Stomach (tissue), 9 donors: ENCODE measurements around the gene GIMAP1. TPM values are rescaled to one million over a fixed set of nuclear protein-coding genes. Genes with fewer than 3 reads are reported as not detected.
A peak's percentile ranks its signal among the peaks of the same experiment; 100 is the strongest.

Source experiments
- DNase-seq, 2 donors: peaks; one replicate each; pipeline versions ENCODE4 v3.0.0 to v3.0.0-alpha.2; 2013 to 2019
- H3K27ac ChIP-seq, 5 donors: fragments of 200-600 bp in 4 of 5; sonication (generic) in 4 of 5; one replicate each; pipeline ENCODE4 v1.5.1; 2013 to 2019; ENCODE audit warnings: mild to moderate bottlenecking in 1 of 5, moderate library complexity in 1 of 5
- H3K27me3 ChIP-seq, 3 donors: fragments of 200-600 bp; sonication (generic); one replicate each; pipeline ENCODE4 v1.5.1; 2017 to 2019; ENCODE audit warnings: mixed run types in 1 of 3
- H3K36me3 ChIP-seq, 4 donors: fragments of 200-600 bp; sonication (generic); 1 replicate in 3 of 4; 2 replicates in 1 of 4; pipeline ENCODE4 v1.5.1; 2016 to 2019
- H3K4me1 ChIP-seq, 4 donors: fragments of 200-600 bp; sonication (generic); one replicate each; pipeline ENCODE4 v1.5.1; 2016 to 2019
- H3K4me3 ChIP-seq, 4 donors: fragments of 200-600 bp; sonication (generic) in 3 of 4; one replicate each; pipeline ENCODE4 v1.5.1; 2016 to 2019; ENCODE audit warnings: mild to moderate bottlenecking in 1 of 4
- H3K9me3 ChIP-seq, 4 donors: fragments of 200-600 bp; sonication (generic); one replicate each; pipeline ENCODE4 v1.5.1; 2016 to 2019
- CTCF ChIP-seq, 7 experiments: fragments of 450-650 bp in 4 of 7; fragments of 200-600 bp in 3 of 7; sonication (generic) in 3 of 7; IDR thresholded peaks; one replicate each; pipeline ENCODE4 v1.5.1; 2016 to 2019; ENCODE audit warnings: antibody characterized with exemption in 7 of 7, control low read depth in 2 of 7, mild to moderate bottlenecking in 1 of 7
- EP300 ChIP-seq: sonication (generic); formaldehyde crosslinking; IDR thresholded peaks from one replicate; pipeline ENCODE4 v1.6.1; 2017; ENCODE audit warnings: antibody characterized with exemption
- POLR2A ChIP-seq, 4 donors: fragments of 450-650 bp; IDR thresholded peaks; one replicate each; pipeline ENCODE4 v1.6.1; 2016; ENCODE audit warnings: antibody characterized with exemption in 4 of 4, control low read depth in 2 of 4, mild to moderate bottlenecking in 1 of 4, moderate library complexity in 1 of 4
- POLR2AphosphoS5 ChIP-seq, 3 donors: sonication (generic); formaldehyde crosslinking; IDR thresholded peaks; one replicate each; pipeline ENCODE4 v1.6.1; 2016; ENCODE audit warnings: antibody characterized with exemption in 3 of 3
- WGBS, 5 donors: extraction: QIAGEN DNeasy Blood & Tissue Kit in 3 of 5; methylation state at CpG; one replicate each; pipeline versions ENCODE4 v1.1.5 to v1.1.7; 2013 to 2018; 5-methylcytosine and 5-hydroxymethylcytosine counted together
- intact Hi-C: fragments of 100-400 bp; cut with DNase I; formaldehyde crosslinking; loops from one replicate; pipeline ENCODE4 v1.15.1; 2023; ENCODE audit warnings: low total_unique reads
- polyA plus RNA-seq, 3 donors: library from polyadenylated mRNA; stranded (reverse); fragments of 200-250 nt; gene quantifications; one replicate each; pipeline ENCODE4 v1.2.3, GENCODE V29; 2013
- total RNA-seq, 5 donors: library from RNA; depleted of rRNA; stranded (reverse); fragments of >200 nt; gene quantifications; one replicate each; pipeline versions ENCODE4 v1.1.0 to v1.2.3, GENCODE V29; 2014 to 2016
- donor health status: healthy with polysubstance abuse.
- donor health status: Bipolar disorder and iron deficiency.
- donor health status: healthy.

GIMAP1 gene
- total and polyA plus RNA-seq, 8 donors, result 0.45 to 5.8 (median 2.7) TPM; not detected in 1

GRCh38 chr7:150703209-150703608 is 13.2 kb upstream of the GIMAP1 start:
- H3K36me3 ChIP-seq, result no peaks in the 10 kb centered on the region
- no peak for TF ChIP-seq CTCF (IDR thresholded peaks at IDR 0.05)
- no peak for TF ChIP-seq EP300
- no peak for TF ChIP-seq POLR2AphosphoS5 (IDR thresholded peaks at IDR 0.05)
- no peak for TF ChIP-seq POLR2A (IDR thresholded peaks at IDR 0.05)
- intact Hi-C loops, result no loop called here
- peaks cover 6 to 91% (median 59%) of the 10 kb centered on the region in 4 donors for H3K9me3 ChIP-seq
- H3K4me3 ChIP-seq, result no peak overlapping the region
- no peaks in the 10 kb centered on the region for H3K27me3 ChIP-seq
- 69 to 92% (median 89%) methylated on average over 1 of the region's 1 CpG for WGBS, 5 donors
- no peak overlapping the region for H3K27ac ChIP-seq
- no peak for DNase-seq
- H3K4me1 ChIP-seq, result no peaks in the 10 kb centered on the region

- TF ChIP-seq POLR2AphosphoS5 (IDR thresholded peaks at IDR 0.05) (no peak), EP300 (no peak), POLR2A (IDR thresholded peaks at IDR 0.05) (no peak), CTCF (IDR thresholded peaks at IDR 0.05) (no peak)
- H3K27me3 ChIP-seq, result no peaks in the 10 kb centered on the region
- H3K36me3 ChIP-seq, result peaks cover 0 to 9% (median 5%) of the 10 kb centered on the region in 4 donors
- H3K4me3 ChIP-seq, result no peak overlapping the region
- WGBS, 5 donors, result 71 to 75% (median 74%) methylated on average over 4 of the region's 4 CpGs
- no peak for DNase-seq
- H3K9me3 ChIP-seq, result peaks cover 0 to 28% (median 11%) of the 10 kb centered on the region in 4 donors
- intact Hi-C loops, result no loop called here
- H3K27ac ChIP-seq, result peak overlapping the region in 4 of 5 donors; percentile 64 to 76 (median 67)
- H3K4me1 ChIP-seq, result peaks cover 0 to 6% (median 2%) of the 10 kb centered on the region in 4 donors
Measured at GRCh38 chr7:150715293-150715692, 1.1 kb upstream of the GIMAP1 start.

- peak overlapping the region in 1 of 4 donors; percentile 44 for H3K4me3 ChIP-seq
- DNase-seq, result no peak
- intact Hi-C loops, result no loop called here
- peaks cover 0 to 6% (median 2%) of the 10 kb centered on the region in 4 donors for H3K4me1 ChIP-seq
- no peaks in the 10 kb centered on the region for H3K27me3 ChIP-seq
- H3K36me3 ChIP-seq, result peaks cover 0 to 13% (median 9%) of the 10 kb centered on the region in 4 donors
- H3K9me3 ChIP-seq, result peaks cover 0 to 28% (median 10%) of the 10 kb centered on the region in 4 donors
- no peak for TF ChIP-seq POLR2A (IDR thresholded peaks at IDR 0.05)
- TF ChIP-seq POLR2AphosphoS5 (IDR thresholded peaks at IDR 0.05), result no peak
- no peak for TF ChIP-seq EP300
- no peak for TF ChIP-seq CTCF (IDR thresholded peaks at IDR 0.05)
- peak overlapping the region in 4 of 5 donors; percentile 64 to 76 (median 67) for H3K27ac ChIP-seq
- WGBS, 5 donors, result 50 to 59% (median 52%) methylated on average over 4 of the region's 4 CpGs
Measured at GRCh38 chr7:150715738-150716137, 675 bp upstream of the GIMAP1 start.

- 42 to 67% (median 54%) methylated on average over 4 of the region's 4 CpGs for WGBS, 5 donors
- Histone ChIP-seq H3K4me3 (peak overlapping the region; percentile 28 to 46 (median 43)), H3K27me3 (no peaks in the 10 kb centered on the region), H3K9me3 (peaks cover 0 to 27% (median 10%) of the 10 kb centered on the region in 4 donors), H3K36me3 (peaks cover 0 to 13% (median 10%) of the 10 kb centered on the region in 4 donors), H3K27ac (peak overlapping the region; percentile 55 to 76 (median 67)), H3K4me1 (peaks cover 0 to 6% (median 2%) of the 10 kb centered on the region in 4 donors)
- TF ChIP-seq POLR2AphosphoS5 (IDR thresholded peaks at IDR 0.05) (no peak), CTCF (IDR thresholded peaks at IDR 0.05) (no peak), POLR2A (IDR thresholded peaks at IDR 0.05) (no peak), EP300 (no peak)
- intact Hi-C loops, result no loop called here
- DNase-seq, result no peak
Measured at GRCh38 chr7:150716939-150717338, 526 bp downstream of the GIMAP1 start.
